8988T (cell line): ENCODE data around the gene RNU1-2.
"Not testable (repeated sequence)": the region's sequence is repeated elsewhere in the genome, so short reads cannot be mapped to it uniquely, and the experiment has no call there.

Experiments
- DNase-seq: peaks from one replicate; pipeline ENCODE4 v3.0.0; 2011

The RNU1-2 gene

DNA sequence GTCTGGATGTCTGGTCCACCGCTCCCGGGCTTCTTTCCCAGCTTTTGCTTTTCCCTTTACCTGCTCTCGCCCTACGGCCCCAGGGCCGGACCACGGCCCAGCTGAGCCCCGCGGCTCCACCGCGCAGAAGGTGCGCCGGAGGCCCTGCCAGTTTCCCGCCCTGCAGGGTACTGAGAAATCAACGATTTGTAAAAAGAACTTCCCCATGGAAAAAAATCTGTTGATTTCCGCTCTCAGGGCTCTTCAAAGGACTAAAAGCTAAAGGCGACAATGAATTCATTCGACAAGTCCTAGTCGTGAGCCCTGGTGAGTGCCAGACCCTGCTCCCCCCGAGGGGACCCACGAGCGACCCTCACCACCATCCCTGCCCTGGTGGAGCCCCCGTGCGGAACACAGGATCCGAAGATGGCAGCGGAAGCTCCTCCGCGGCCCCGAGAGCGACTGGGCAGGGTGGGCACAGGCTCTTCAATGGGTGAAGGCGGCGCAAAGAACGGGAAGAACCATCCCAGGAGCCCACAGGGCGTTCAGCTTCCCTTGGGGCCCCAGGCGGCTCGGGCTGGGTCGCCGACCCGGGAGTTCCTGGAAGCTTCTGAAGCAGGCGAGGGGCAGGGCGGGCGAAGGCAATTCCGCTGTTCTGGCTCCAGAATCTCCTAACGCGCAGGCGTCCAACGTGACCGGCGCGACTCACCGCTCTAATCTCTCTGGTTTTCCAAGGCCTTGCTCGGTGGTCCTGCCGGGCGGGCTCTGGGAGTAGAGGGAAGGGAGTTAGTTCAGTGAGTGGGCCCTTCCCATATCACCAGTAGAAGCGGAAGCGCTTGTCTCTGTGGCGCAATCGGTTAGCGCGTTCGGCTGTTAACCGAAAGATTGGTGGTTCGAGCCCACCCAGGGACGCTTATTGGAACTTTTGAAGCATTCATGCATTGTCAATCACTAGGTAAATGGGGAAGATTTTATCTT lies 6.6 kb upstream of the RNU1-2 start:
- DNase-seq = peak; percentile 27

DNA sequence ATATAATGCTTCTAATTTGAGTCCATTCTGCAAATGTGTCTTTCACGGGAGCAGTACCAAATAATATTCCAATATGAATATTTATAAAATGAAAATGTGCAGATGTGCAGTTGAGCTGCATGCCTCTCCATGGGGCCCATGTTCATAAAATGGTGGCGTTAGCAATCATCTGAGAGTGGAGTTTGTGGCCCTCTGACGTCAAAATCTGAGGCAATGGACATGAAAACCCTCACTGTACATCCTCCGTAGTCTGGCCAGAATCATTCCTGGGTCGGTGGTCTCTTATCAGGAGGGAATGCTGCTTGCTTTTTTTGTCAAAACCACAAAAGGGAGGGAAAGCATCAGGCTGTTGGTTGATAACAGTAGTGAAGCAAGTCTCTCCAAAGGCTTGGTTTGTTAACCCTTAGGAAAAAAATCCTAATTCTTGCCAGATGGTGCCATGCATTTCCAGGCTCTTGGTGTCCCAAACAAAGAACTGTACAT lies 5.2 kb upstream of the RNU1-2 start:
- not testable (repeated sequence) for DNase-seq

- not testable (repeated sequence) for DNase-seq
Measured at GRCh38 chr1:16891057-16891456, 4.7 kb upstream of the RNU1-2 start.

DNA sequence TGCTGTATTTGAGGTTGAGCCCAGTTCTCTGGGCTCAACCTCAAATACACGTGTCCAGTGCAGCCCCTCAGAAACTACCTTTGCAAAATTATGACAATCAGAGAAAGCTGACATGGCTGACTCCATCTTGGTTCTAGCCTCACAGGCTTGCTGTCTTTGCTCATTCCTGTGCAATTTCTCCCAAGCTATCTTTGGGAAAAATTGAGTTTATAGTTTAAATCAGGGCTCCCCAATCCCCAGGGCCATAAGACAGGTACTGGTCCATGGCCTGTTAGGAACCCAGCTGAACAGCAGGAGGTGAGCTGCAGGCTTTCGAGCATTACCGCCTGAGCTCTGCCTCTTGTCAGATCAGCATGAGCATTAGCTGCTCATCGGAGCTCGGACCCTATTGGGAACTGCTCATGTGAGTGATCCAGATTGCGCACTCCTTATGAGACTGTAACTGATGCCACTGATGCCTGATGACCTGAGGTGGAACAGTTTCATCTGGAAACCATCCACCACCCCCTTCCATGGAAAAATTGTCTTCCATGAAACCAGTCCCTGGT lies 2.7 kb upstream of the RNU1-2 start:
- DNase-seq = not testable (repeated sequence)

GRCh38 chr1:16893796-16894195 lies 2.0 kb upstream of the RNU1-2 start:
- not testable (repeated sequence) for DNase-seq

- not testable (repeated sequence) for DNase-seq
Measured at GRCh38 chr1:16894338-16894737, 1.4 kb upstream of the RNU1-2 start.

GRCh38 chr1:16895233-16895597 lies 565 bp upstream of the RNU1-2 start:
- not testable (repeated sequence) for DNase-seq

DNA sequence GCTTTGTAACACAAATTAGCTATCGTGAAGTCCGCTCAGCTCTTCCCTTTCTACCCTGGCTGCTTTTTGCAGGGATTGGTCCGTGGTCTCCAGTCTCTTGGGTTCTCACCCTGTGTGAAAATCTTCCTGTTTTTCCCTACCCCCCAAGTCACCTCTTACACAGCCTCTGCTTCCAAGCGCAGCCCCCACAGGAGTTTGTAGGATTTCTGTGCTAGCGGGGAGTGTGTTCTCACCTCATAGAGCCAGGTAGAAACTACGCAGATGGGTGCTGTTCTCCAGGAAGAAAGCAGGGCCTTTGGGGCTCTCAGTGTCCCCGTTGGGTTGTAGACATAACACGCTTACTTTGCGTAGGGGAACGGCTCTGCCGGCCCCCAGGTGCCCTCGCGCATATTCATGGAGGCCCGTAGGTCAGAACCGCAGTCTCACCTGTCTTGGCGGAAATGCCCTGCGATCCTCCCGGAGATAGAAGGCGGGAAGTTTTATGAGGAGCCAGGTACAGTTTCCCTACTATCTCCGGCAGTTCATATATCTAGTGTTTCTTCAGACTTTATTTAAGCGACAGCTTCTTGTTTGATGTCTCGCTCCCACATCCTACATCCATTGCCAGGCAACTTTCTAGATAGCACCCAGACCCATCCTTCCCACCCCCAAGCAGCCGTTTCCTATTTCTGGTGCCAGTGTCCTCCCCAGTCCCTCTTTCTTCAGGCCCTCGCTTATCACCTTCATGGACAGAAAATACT lies 706 bp downstream of the RNU1-2 start:
- DNase-seq = not testable (repeated sequence)

DNA sequence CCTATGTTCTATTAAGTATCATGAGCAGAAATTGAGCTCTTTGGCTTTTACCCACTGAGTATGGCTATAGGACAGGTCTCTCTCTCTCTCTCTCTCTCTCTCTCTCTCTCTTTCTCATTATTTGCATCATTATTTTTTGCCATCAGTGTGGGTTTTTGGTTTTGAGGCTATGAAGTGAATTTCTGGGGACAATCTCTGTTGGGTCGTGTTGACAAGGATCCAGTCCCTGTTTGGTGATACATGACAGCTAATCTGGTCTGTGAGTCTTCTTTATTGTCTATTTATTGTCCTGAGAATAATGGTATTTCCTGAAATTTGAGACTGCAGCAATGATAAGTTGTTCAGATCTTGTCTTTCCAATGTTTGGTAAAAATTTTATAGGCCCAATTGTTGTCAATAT lies 1.9 kb downstream of the RNU1-2 start:
- DNase-seq = not testable (repeated sequence)

DNA sequence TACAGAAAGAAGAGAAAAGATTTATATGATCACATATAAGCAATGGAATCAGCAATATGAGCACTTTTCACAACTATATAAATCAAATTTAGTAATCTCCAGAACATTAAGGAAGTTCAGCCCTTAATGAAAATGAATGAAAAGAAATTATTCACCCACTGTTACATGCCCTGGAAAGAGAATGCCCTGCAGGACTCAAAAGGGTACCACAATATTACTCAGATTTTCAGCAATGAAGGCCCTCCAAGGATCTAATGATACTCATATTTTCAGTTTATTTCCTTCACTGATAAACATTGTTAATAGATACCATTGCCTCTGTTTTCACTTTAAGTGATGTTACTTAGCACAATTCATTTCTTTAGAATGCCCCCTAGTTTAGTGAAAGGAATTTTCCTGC lies 2.5 kb downstream of the RNU1-2 start:
- DNase-seq = not testable (repeated sequence)

DNA sequence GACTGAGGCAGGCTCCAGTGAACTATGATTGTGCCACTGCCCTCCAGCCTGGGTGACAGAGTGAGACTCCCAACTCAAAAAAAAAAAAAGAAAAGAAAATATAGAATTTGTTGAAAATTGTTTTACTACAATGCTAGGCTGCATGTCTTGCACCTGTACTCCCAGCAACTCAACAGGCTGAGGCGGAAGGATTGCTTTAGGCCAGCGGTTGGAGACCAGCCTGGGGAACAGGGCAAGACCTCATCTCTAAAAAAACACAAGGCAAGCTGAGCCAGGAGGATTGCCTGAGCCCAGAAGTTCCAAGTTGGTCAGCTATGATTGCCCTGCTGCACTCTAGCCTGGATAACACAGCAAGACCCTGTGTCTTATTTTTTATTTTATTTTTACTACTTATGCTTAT lies 3.2 kb downstream of the RNU1-2 start:
- not testable (repeated sequence) for DNase-seq

- DNase-seq = no peak
Measured at GRCh38 chr1:16900751-16901150, 5.0 kb downstream of the RNU1-2 start.

- DNase-seq = not testable (repeated sequence)
Measured at GRCh38 chr1:16901371-16901770, 5.6 kb downstream of the RNU1-2 start.

DNA sequence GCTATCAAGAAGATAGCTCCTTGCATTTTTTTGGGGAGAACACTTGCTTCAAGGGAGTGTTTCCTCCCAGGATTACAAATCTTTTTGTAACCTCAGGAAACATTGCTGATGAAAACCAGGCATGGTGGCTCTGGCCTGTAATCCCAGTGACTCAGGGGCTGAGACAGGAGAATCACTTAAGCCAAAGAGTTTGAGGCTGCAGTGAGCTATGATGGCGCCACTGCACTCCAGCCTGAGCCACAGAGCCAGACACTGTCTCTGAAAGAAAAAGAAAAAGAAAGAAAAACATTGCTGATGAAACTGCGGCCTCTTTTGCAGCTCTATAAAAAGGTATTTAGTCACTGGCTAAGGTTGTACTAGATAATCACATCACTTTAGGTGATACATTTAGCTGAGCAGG lies 7.3 kb downstream of the RNU1-2 start:
- DNase-seq = no peak

GRCh38 chr1:16903458-16903796 lies 7.6 kb downstream of the RNU1-2 start:
- no peak for DNase-seq

DNA sequence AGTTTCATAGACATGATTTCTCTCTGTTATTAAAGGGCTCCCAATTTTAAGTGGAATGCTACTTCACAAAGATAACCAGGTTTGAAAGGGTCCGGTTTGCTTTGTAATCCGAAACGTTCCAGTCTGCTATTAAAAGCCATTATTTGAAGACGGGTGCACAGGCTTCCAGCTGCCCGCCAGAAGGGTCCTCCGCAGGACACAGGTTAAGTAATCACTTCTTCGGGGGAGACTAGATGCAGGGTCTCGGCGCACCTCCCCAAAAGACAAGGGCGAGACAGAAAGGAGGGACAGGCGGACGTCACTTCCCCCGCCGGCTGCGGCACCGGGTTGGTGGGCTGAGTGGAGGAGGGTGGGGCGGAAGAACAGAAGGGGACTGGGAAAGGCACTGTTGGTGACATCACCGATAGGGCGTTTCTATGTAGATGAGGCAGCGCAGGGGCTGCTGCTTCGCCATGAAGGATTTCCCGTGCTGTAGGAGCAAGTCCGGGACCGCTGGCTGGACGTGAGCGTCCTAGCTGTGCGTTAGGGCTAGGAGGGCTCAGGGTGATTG lies 8.9 kb downstream of the RNU1-2 start:
- DNase-seq = no peak

DNA sequence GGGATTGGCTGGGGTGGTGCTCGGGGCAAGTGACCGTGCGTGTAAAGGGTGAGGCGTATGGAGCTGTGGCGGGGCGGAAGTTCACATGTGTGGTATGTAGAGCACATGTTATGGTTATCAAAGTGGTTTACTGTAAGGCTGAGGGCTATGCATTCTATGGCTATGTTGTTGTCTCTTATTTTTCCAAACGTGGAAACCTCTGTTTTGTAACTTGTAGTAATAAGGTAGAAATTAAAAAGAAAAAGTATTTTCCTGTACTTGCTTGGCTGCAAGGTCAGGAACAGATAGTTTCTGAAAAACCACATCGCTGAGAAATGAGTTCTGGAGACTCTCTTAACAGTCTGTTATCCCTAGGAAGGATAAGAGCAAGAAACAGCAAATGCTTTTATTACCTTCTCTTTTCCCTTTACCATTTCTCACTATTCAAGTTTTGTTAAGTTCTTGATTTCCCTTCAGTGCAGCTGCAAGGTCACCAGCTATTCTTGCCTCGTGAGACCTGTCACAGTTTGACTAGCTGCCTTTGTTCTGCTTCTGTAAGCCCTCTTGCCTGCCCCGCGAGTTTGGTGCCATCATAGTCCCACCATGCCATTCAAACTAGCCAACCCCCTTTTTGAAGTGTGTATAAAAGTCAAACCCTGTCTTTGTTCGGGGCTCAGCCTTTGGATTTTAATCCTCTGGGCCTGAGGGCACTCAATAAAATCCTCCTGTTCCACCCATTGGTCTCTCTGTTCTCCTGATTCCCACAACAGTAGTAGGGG lies 9.5 kb downstream of the RNU1-2 start:
- no peak for DNase-seq

DNA sequence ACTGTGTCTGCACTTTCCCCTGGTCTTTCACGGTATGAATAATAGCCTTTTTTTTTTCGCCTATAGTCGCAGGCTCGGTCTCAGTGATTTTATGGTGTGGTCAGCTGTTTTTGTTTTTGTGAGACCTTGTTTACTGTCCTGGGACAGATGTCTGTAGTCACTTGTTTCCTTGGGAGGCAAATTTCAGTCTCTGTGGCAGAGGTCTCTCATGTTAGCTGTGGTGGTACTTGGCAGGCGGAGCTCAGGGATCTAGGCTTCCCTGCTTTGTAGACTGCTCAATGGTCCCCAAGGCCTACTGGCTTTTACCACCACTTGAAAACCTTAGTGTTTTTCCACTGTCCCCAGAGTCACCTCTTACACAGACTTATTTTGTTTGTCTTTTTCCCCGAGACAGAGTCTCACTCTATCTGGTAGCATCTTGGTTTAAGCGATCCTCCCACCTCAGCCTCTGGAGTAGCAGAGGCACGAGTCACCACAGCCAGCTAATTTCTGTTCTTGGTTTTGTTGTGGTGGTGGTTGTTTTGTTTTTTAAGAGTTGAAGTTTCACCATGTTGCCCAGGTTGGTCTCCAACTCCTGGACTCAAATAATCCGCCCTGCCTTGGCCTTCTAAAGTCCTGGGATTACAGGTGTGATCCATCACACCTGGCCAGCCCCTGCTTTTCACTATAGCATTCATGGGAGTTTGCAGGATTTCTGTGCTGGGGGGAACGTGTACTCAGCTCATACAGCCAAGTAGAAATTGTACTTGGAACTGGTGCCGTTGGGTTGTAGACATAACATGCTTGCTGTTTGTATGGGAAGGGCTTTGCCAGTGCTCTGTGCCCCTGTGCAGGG lies 10.3 kb downstream of the RNU1-2 start:
- DNase-seq = no peak

GRCh38 chr1:16906873-16907272 lies 11.1 kb downstream of the RNU1-2 start:
- DNase-seq = no peak

DNA sequence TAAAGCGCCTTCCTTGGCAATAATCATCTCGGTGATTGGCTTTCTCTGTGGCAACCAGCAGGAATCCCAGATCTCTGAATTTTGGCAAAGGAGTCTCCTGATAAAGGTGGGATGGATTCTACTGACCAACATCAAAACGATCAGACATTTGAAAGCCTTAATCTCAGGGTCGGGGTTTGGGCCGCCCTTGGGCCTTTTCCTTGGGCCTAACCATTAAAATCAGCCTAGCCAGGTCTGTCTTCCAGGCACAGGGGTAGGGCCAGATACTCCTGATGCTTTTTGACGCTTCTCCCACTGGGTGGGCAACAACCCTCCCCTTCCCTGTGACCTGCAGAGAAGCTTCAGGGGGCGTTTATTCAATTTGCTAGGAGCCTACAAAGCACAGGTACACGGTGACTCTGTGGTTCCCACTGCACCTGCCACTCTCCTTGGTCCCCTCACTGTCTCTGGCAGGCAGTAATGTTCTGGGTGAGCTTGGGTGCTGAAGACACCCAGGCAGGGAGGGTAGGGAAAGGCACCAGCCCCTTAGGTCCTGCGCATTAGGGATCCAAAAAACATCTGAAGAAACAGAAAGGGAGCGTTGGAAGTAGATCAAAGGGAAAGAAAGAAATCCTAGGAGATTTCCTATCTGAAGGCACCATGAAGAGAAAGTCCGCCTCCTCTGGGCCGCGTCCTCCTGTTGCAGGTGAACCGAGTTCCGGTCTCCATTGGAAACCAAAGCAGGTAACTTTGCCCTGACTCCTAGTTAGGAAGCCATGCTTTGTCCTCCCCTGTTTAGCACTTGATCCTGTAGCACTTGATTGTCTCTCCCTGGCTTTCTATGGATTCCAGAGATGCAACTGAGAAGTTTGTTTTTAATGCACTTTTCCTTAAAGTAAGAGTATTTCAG lies 12.3 kb downstream of the RNU1-2 start:
- DNase-seq = no peak
